Measurements from ENCODE around the gene AKAIN1. TPM values are rescaled to one million over a fixed set of nuclear protein-coding genes. Genes with fewer than 3 reads are reported as not detected.

Gene AKAIN1
- total RNA-seq, 1 experiment from 2014 or later: not detected

DNA sequence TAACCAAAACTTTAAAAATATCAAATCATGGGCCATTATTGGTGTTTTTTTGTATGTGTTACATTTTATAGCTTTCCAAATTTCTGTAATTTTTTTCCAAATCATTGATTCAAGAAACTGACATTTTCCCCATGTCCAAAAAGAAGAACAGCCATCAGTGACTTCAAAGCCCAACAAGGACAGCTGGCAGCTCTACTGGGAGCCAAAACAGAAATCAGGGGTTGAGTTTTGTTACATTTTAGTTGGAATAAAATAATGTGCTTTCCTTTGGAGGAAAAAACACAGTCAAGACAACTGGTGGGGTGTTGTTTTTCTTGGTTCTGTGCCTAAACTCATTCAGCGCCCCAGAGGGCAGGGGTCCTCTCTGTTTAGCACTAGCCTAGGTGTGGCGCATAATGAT is 23.8 kb downstream of the AKAIN1 start:
- no peaks in the 10 kb centered on the region for H3K9me2 ChIP-seq (ENCODE audit: insufficient read depth)
- no peak for TF ChIP-seq ELF1 (IDR thresholded peaks at IDR 0.05; ENCODE audit: borderline replicate concordance, low read depth)
- no peak for TF ChIP-seq SP1 (IDR thresholded peaks at IDR 0.05; ENCODE audit: low read depth)
- ChIA-PET CTCF (no interaction called here), POLR2A (no interaction called here), RAD21 (ENCODE audit: low non-redundant PET in 1 of 2, low total read pairs in 2 of 2, uncharacterized antibody in 2 of 2, unreplicated experiment in 2 of 2) (no interaction called here)
- DNase-seq (ENCODE audit: low read depth, low spot score) (no peak), ATAC-seq (no peak)
- no peaks in the 10 kb centered on the region for H3K36me3 ChIP-seq (ENCODE audit: control insufficient read depth in 1 of 2, insufficient read depth in 2 of 2, low read length in 2 of 2)
- no peak overlapping the region for H3K4me2 ChIP-seq (ENCODE audit: low read length)
- no peaks in the 10 kb centered on the region for H4K20me1 ChIP-seq (ENCODE audit: insufficient read depth)
- intact Hi-C loops (cut with micrococcal nuclease): no loop called here
- no TSS peak for BruUV-seq (replicated peaks)
- peaks cover 0 to 35% of the 10 kb centered on the region in 2 experiments; a peak in 3 of 4 replicates for H3K9me3 ChIP-seq (ENCODE audit: control insufficient read depth in 1 of 2, insufficient read depth in 1 of 2, low read depth in 1 of 2, low read length in 2 of 2)
- no peaks in the 10 kb centered on the region for H3K27me3 ChIP-seq (ENCODE audit: insufficient read depth, low read length)
- no peak overlapping the region for H3K9ac ChIP-seq (ENCODE audit: low read length)
- H3K27ac ChIP-seq (ENCODE audit: low read depth, low read length): no peak overlapping the region
- no peaks in the 10 kb centered on the region for H3K79me2 ChIP-seq (ENCODE audit: insufficient read depth, low read length)
- H3K4me3 ChIP-seq (replicated peaks in 1 of 2; ENCODE audit: low read depth in 1 of 2, low read length in 2 of 2): no peak overlapping the region
- no peaks in the 10 kb centered on the region for H3K4me1 ChIP-seq (ENCODE audit: control insufficient read depth in 1 of 2, insufficient read depth in 2 of 2, low read length in 2 of 2)
- no peak overlapping the region for H2AFZ ChIP-seq (ENCODE audit: low read depth, low read length, poor library complexity, severe bottlenecking)

DNA sequence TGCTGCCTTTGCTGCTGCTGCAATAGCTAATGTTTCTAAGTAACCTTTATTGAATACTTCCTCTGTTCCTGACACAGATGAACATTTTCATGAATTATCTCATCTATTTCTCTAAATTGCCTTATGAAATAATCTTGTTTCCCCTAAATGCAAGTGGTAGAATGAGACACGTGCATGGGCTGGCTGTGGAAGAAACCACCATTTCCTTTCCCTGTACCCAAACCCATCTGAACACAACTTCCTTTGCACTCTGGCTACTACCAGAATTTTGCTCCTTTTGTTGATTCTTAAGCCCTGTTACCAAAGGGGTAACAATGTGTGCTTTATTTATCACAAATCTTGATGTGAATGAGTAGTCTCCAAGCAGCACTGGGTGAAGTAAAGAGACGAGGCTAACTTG is 29.2 kb downstream of the AKAIN1 start:
- no peak for ATAC-seq
- intact Hi-C loops (cut with micrococcal nuclease): no loop called here

More for the DNA sequence above, 29.2 kb downstream of the AKAIN1 start:
- POLR2A ChIA-PET: no interaction called here
- no peaks in the 10 kb centered on the region for H3K79me2 ChIP-seq (ENCODE audit: insufficient read depth, low read length)
- no peak overlapping the region for H3K27ac ChIP-seq (ENCODE audit: low read depth, low read length)
- CTCF ChIA-PET: no interaction called here
- H3K9me3 ChIP-seq (ENCODE audit: control insufficient read depth in 1 of 2, insufficient read depth in 1 of 2, low read depth in 1 of 2, low read length in 2 of 2): peaks cover 0 to 48% of the 10 kb centered on the region in 2 experiments; a peak in 3 of 4 replicates
- TF ChIP-seq EZH2phosphoT487 (IDR thresholded peaks at IDR 0.05; ENCODE audit: borderline replicate concordance): no peak
- TF ChIP-seq MAX (IDR thresholded peaks at IDR 0.05): no peak
- no peak for TF ChIP-seq YY1 (IDR thresholded peaks at IDR 0.05; ENCODE audit: extremely low read depth, insufficient replicate concordance, low read depth, low read length)
- TF ChIP-seq, protein P1, sequence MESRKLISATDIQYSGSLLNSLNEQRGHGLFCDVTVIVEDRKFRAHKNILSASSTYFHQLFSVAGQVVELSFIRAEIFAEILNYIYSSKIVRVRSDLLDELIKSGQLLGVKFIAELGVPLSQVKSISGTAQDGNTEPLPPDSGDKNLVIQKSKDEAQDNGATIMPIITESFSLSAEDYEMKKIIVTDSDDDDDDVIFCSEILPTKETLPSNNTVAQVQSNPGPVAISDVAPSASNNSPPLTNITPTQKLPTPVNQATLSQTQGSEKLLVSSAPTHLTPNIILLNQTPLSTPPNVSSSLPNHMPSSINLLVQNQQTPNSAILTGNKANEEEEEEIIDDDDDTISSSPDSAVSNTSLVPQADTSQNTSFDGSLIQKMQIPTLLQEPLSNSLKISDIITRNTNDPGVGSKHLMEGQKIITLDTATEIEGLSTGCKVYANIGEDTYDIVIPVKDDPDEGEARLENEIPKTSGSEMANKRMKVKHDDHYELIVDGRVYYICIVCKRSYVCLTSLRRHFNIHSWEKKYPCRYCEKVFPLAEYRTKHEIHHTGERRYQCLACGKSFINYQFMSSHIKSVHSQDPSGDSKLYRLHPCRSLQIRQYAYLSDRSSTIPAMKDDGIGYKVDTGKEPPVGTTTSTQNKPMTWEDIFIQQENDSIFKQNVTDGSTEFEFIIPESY (IDR thresholded peaks at IDR 0.05; ENCODE audit: extremely low read depth, insufficient replicate concordance, low read length): no peak
- no peak overlapping the region for H3K4me2 ChIP-seq (ENCODE audit: low read length)
- no peaks in the 10 kb centered on the region for H4K20me1 ChIP-seq (ENCODE audit: insufficient read depth)
- no peak overlapping the region for H3K9ac ChIP-seq (ENCODE audit: low read length)
- H2AFZ ChIP-seq (ENCODE audit: low read depth, low read length, poor library complexity, severe bottlenecking): no peak overlapping the region
- no peaks in the 10 kb centered on the region for H3K27me3 ChIP-seq (ENCODE audit: insufficient read depth, low read length)
- no peak overlapping the region for H3K4me3 ChIP-seq (replicated peaks in 1 of 2; ENCODE audit: low read depth in 1 of 2, low read length in 2 of 2)
- DNase-seq (ENCODE audit: low read depth, low spot score): no peak
- H3K36me3 ChIP-seq (ENCODE audit: control insufficient read depth in 1 of 2, insufficient read depth in 2 of 2, low read length in 2 of 2): no peaks in the 10 kb centered on the region
- no TSS peak for BruUV-seq (replicated peaks)
- RAD21 ChIA-PET (ENCODE audit: low non-redundant PET in 1 of 2, low total read pairs in 2 of 2, uncharacterized antibody in 2 of 2, unreplicated experiment in 2 of 2): no interaction called here
- H3K4me1 ChIP-seq (ENCODE audit: control insufficient read depth in 1 of 2, insufficient read depth in 2 of 2, low read length in 2 of 2): no peaks in the 10 kb centered on the region
- H3K9me2 ChIP-seq (ENCODE audit: insufficient read depth): no peaks in the 10 kb centered on the region
